Kidney (tissue), 14 donors: ENCODE results near the gene RFX8. TPM values are rescaled to one million over a fixed set of nuclear protein-coding genes. Genes with fewer than 3 reads are reported as not detected.

ENCODE experiments used
- DNase-seq, 5 donors: peaks; one replicate each; pipeline ENCODE4 v3.0.0-alpha.2; 2013 to 2020
- FAIRE-seq: peaks from 2 replicates; lab custom pipeline; 2012; peaks lifted over from hg19 to GRCh38; lab: Jason Lieb, UNC
- H3K27ac ChIP-seq, 2 donors: one replicate each; pipeline ENCODE4 v1.7.0; 2013; ENCODE audit warnings: low read depth in 2 of 2, low read length in 2 of 2, inconsistent platforms in 1 of 2
- H3K27me3 ChIP-seq: one replicate; pipeline ENCODE4 v1.7.1; 2013; ENCODE audit warnings: low read length, inconsistent platforms; ENCODE audit not compliant: control insufficient read depth, insufficient read depth
- H3K36me3 ChIP-seq, 3 donors: one replicate each; pipeline versions ENCODE4 v1.7.0 to v1.7.1; 2013; ENCODE audit warnings: low read length in 3 of 3, control low read depth in 1 of 3, inconsistent platforms in 1 of 3; ENCODE audit not compliant: insufficient read depth in 3 of 3, control insufficient read depth in 2 of 3
- H3K4me1 ChIP-seq, 3 donors: one replicate each; pipeline versions ENCODE4 v1.7.0 to v1.7.1; 2013; ENCODE audit warnings: low read length in 3 of 3, inconsistent platforms in 1 of 3, low read depth in 1 of 3; ENCODE audit not compliant: control insufficient read depth in 2 of 3, insufficient read depth in 2 of 3
- H3K4me3 ChIP-seq, 3 donors: one replicate each; pipeline versions ENCODE4 v1.7.0 to v1.8.1; 2013; ENCODE audit warnings: low read length in 3 of 3, control low read depth in 1 of 3, inconsistent platforms in 1 of 3
- H3K9ac ChIP-seq, 3 donors: one replicate each; pipeline versions ENCODE4 v1.7.0 to v1.7.1; 2013; ENCODE audit warnings: low read length in 3 of 3, control low read depth in 1 of 3, inconsistent platforms in 1 of 3
- H3K9me3 ChIP-seq, 3 donors: one replicate each; pipeline versions ENCODE4 v1.7.0 to v1.7.1; 2013; ENCODE audit warnings: low read length in 3 of 3, control low read depth in 1 of 3, inconsistent platforms in 1 of 3; ENCODE audit not compliant: control insufficient read depth in 2 of 3, insufficient read depth in 1 of 3
- CTCF ChIP-seq: IDR thresholded peaks from 3 replicates; pipeline ENCODE4 v1.5.1; 2012; ENCODE audit warnings: mild to moderate bottlenecking, moderate library complexity, borderline replicate concordance; ENCODE audit not compliant: insufficient read depth; ENCODE audit errors: extremely low read depth
- intact Hi-C: fragments of 100-400 bp; cut with DNase I; formaldehyde crosslinking; loops from one replicate; pipeline ENCODE4 v1.11.1; 2022
- polyA plus RNA-seq: library from polyadenylated mRNA; stranded (reverse); fragments of 350-450 nt; fragmentation: Illumina TruSeq; extraction: RNeasy Lipid Tissue Mini Kit (QIAGEN cat#74804); gene quantifications from one replicate; pipeline ENCODE4 v1.2.3, GENCODE V29; 2014; ENCODE audit warnings: low read depth, low replicate concordance; ENCODE audit not compliant: insufficient read depth
- total RNA-seq: library from RNA; stranded (reverse); fragmentation: NEBNext Ultra II Directional; extraction: Animal tissue kit (Norgen Biotek cat#: 25700); gene quantifications from one replicate; pipeline ENCODE4 v1.2.1, GENCODE V29; 2021
- donor health status: control.
- donor health status: control.
- donor health status: control.
- donor health status: control.
- donor health status: control.
- donor health status: DM: yes; HTN: yes; CAD: no.
- donor health status: Normal renal cell carcinoma (clear cell type).

The RFX8 gene
- total and polyA plus RNA-seq, 2 donors from 2014 or later: 0.28 TPM; not detected in 1

- H3K27me3 ChIP-seq: no peaks in the 10 kb centered on the region
- H3K4me1 ChIP-seq: no peaks in the 10 kb centered on the region
- no peaks in the 10 kb centered on the region for H3K36me3 ChIP-seq
- no peak overlapping the region for H3K4me3 ChIP-seq
- H3K9ac ChIP-seq: no peak overlapping the region
- intact Hi-C loops: no loop called here
- no peak for TF ChIP-seq CTCF
- H3K9me3 ChIP-seq: no peaks in the 10 kb centered on the region
- no peak for DNase-seq
- H3K27ac ChIP-seq: no peak overlapping the region
- FAIRE-seq: no peak
These were observed 23.9 kb downstream of the RFX8 start for GRCh38 chr2:101450965-101451364.

- Histone ChIP-seq H3K9ac (no peak overlapping the region), H3K9me3 (no peaks in the 10 kb centered on the region), H3K36me3 (no peaks in the 10 kb centered on the region), H3K27me3 (no peaks in the 10 kb centered on the region), H3K4me3 (no peak overlapping the region), H3K27ac (no peak overlapping the region), H3K4me1 (no peaks in the 10 kb centered on the region)
- FAIRE-seq: no peak
- no peak for DNase-seq
- intact Hi-C loops: no loop called here
- TF ChIP-seq CTCF: no peak
These were observed 28.0 kb downstream of the RFX8 start for GRCh38 chr2:101446869-101447268.

GRCh38 chr2:101442667-101443061 is 32.2 kb downstream of the RFX8 start:
- Histone ChIP-seq H3K9ac (no peak overlapping the region), H3K4me1 (no peaks in the 10 kb centered on the region), H3K4me3 (no peak overlapping the region), H3K27ac (no peak overlapping the region), H3K9me3 (no peaks in the 10 kb centered on the region), H3K27me3 (no peaks in the 10 kb centered on the region), H3K36me3 (no peaks in the 10 kb centered on the region)
- FAIRE-seq (no peak), DNase-seq (no peak)
- intact Hi-C loops: no loop called here
- TF ChIP-seq CTCF: no peak

GRCh38 chr2:101442042-101442666 is 32.8 kb downstream of the RFX8 start:
- DNase-seq: no peak
- no peak overlapping the region for H3K27ac ChIP-seq
- intact Hi-C loops: no loop called here
- H3K4me1 ChIP-seq: no peaks in the 10 kb centered on the region
- no peak for FAIRE-seq
- H3K9ac ChIP-seq: no peak overlapping the region
- H3K36me3 ChIP-seq: no peaks in the 10 kb centered on the region
- no peaks in the 10 kb centered on the region for H3K9me3 ChIP-seq
- H3K4me3 ChIP-seq: no peak overlapping the region
- no peaks in the 10 kb centered on the region for H3K27me3 ChIP-seq
- TF ChIP-seq CTCF: no peak
